Loucy (cell line): Measurements from ENCODE around the gene CYB5D1.

ENCODE experiments used
- H2AFZ ChIP-seq: fragments of 200-600 bp; sonication (generic); 2 replicates; pipeline ENCODE4 v1.6.0; 2016; ENCODE audit warnings: antibody characterized with exemption, mild to moderate bottlenecking, low read length, moderate library complexity
- H3F3A ChIP-seq: fragments of 200-600 bp; 2 replicates; pipeline ENCODE4 v1.6.0; 2016; ENCODE audit warnings: antibody characterized with exemption, low read depth, mild to moderate bottlenecking
- H3K27me3 ChIP-seq: fragments of 200-600 bp; sonication (generic); 2 replicates; pipeline ENCODE4 v1.6.1; 2014; ENCODE audit warnings: low read length, mild to moderate bottlenecking; ENCODE audit not compliant: insufficient read depth, poor library complexity, severe bottlenecking
- H3K36me3 ChIP-seq: fragments of 200-600 bp; sonication (generic); 2 replicates; pipeline ENCODE4 v1.6.1; 2016; ENCODE audit warnings: low read length; ENCODE audit not compliant: insufficient read depth
- H3K4me1 ChIP-seq: fragments of 200-600 bp; sonication (generic); 2 replicates; pipeline ENCODE4 v1.5.1; 2014; ENCODE audit warnings: low read length, mild to moderate bottlenecking; ENCODE audit not compliant: insufficient read depth, poor library complexity, severe bottlenecking
- H3K4me2 ChIP-seq: fragments of 200-600 bp; sonication (generic); 2 replicates; pipeline ENCODE4 v1.6.0; 2014; ENCODE audit warnings: antibody characterized with exemption, low read length, low read depth, mild to moderate bottlenecking; ENCODE audit not compliant: poor library complexity, severe bottlenecking
- H3K4me3 ChIP-seq: fragments of 200-600 bp; sonication (generic); 2 replicates; pipeline ENCODE4 v1.5.1; 2014; ENCODE audit warnings: low read length, mild to moderate bottlenecking, mixed read lengths; ENCODE audit not compliant: poor library complexity, severe bottlenecking
- H3K79me2 ChIP-seq: fragments of 200-600 bp; sonication (generic); 2 replicates; pipeline ENCODE4 v1.6.1; 2014; ENCODE audit warnings: low read length; ENCODE audit not compliant: insufficient read depth
- H3K9ac ChIP-seq: fragments of 200-600 bp; sonication (generic); 2 replicates; pipeline ENCODE4 v1.6.0; 2014; ENCODE audit warnings: mild to moderate bottlenecking, low read depth, low read length, moderate library complexity; ENCODE audit not compliant: poor library complexity, severe bottlenecking
- H3K9me2 ChIP-seq: fragments of 200-600 bp; sonication (generic); replicated peaks from 2 replicates; pipeline ENCODE4 v1.6.1; 2016; ENCODE audit warnings: low read depth, low read length, mixed read lengths
- H3K9me3 ChIP-seq: fragments of 200-600 bp; sonication (generic); 2 replicates; pipeline ENCODE4 v1.6.1; 2014; ENCODE audit warnings: mild to moderate bottlenecking, antibody characterized with exemption, low read length, low read depth; ENCODE audit not compliant: insufficient read depth
- H4K20me1 ChIP-seq: fragments of 200-600 bp; sonication (generic); 2 replicates; pipeline ENCODE4 v1.6.0; 2014; ENCODE audit warnings: antibody characterized with exemption, low read length, mild to moderate bottlenecking; ENCODE audit not compliant: insufficient read depth, poor library complexity, severe bottlenecking
- EZH2phosphoT487 ChIP-seq: fragments of 200-600 bp; IDR thresholded peaks from 2 replicates; pipeline ENCODE4 v1.6.1; 2018; ENCODE audit warnings: antibody characterized with exemption, mild to moderate bottlenecking, moderate library complexity, borderline replicate concordance
- TF ChIP-seq, protein P1 (sequence below): fragments of 200-600 bp; sonication (generic); conservative IDR thresholded peaks from 2 replicates; pipeline ENCODE4 v1.5.1; 2014; ENCODE audit warnings: mild to moderate bottlenecking, antibody characterized with exemption, low read length

Gene CYB5D1

DNA sequence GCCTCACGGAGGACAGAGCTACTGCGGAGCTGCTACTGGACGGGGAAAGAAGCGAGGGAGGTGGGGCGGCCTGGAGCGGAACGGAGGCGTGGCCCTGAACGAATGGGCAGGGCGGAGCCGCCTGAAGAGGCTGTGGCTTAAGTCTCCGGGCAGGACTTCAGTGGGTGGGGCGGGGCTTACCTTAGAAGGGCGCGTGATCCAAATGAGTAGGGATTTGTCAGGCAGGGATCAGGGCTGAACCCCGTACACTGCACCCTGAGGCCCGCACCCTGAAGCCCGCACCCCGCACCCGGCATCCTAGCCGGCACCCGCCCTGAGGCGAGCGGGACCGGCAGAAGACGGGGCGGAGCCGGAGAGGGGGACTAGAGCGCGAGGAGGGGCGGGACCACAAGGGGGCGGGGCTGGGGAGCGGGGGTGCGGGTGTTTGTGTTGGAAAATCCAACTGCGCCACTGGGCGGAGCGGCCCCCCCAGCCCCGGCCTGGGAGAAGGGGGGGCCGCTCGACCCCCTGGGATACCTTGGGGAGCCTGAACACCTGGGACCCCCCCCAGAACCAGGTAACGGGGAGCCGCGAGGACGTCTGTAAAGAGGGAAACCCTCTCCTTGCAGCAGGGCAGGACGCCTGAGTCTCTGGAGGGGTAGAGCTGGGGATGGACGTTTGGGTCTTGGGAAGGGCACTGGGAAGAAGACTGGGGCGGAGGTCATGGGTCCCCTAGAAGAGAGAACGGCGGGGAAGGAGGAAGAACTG, 23.8 kb upstream of the CYB5D1 start, which contains the start of gene KDM6B:
Gene KDM6B, plus strand, starts transcription at position 423 of the 747 bp plus-strand sequence. CDS start 11,338 bp downstream, outside the sequence.
- Histone ChIP-seq H3K9me3 (no peaks in the 10 kb centered on the region), H3K27me3 (no peaks in the 10 kb centered on the region), H3K4me1 (peaks cover 31% of the 10 kb centered on the region), H2AFZ (peak within 1 kb of the TSS; percentile 93), H3K9ac (peak within 1 kb of the TSS; percentile 61), H3K36me3 (no peaks in the 10 kb centered on the region), H3K4me2 (peak within 1 kb of the TSS; percentile 94), H3K9me2 (no peaks in the 10 kb centered on the region), H4K20me1 (peaks cover 6% of the 10 kb centered on the region), H3F3A (peaks cover 15% of the 10 kb centered on the region; the same call in 1 of the 2 replicates), H3K4me3 (peak within 1 kb of the TSS; percentile 98), H3K79me2 (peaks cover 23% of the 10 kb centered on the region; the same call in 1 of the 2 replicates)
- no peak for TF ChIP-seq EZH2phosphoT487
- TF ChIP-seq, protein P1, sequence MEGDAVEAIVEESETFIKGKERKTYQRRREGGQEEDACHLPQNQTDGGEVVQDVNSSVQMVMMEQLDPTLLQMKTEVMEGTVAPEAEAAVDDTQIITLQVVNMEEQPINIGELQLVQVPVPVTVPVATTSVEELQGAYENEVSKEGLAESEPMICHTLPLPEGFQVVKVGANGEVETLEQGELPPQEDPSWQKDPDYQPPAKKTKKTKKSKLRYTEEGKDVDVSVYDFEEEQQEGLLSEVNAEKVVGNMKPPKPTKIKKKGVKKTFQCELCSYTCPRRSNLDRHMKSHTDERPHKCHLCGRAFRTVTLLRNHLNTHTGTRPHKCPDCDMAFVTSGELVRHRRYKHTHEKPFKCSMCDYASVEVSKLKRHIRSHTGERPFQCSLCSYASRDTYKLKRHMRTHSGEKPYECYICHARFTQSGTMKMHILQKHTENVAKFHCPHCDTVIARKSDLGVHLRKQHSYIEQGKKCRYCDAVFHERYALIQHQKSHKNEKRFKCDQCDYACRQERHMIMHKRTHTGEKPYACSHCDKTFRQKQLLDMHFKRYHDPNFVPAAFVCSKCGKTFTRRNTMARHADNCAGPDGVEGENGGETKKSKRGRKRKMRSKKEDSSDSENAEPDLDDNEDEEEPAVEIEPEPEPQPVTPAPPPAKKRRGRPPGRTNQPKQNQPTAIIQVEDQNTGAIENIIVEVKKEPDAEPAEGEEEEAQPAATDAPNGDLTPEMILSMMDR, result no peak

DNA sequence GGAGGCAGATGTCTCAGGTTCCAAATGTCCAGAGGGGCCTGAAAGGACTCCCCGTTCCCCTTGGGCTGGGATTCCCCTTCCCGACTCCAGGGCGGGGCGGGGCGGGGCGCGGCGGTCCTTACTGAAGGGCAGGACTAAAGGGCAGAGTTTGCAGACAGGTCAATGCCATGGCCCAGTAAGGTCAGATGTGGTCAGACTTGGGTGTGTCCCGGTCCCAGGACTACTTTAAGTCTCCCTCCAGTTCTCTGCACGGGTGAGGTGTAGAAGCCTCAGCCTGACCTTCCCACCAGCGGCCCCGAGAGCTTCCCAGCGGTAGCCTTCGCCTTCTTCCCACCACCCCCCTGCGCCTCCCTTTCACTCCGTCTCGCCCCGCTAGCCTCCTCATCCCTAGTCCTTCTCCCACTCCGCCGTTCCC, 23.3 kb upstream of the CYB5D1 start:
- peak overlapping the region; percentile 98 for H3K4me3 ChIP-seq
- peak overlapping the region; percentile 61 for H3K9ac ChIP-seq
- peaks cover 28% of the 10 kb centered on the region; the same call in 1 of the 2 replicates for H3K79me2 ChIP-seq
- peak overlapping the region; percentile 93 for H2AFZ ChIP-seq
- H4K20me1 ChIP-seq, result peaks cover 11% of the 10 kb centered on the region
- no peaks in the 10 kb centered on the region for H3K9me2 ChIP-seq
- H3K4me1 ChIP-seq, result peaks cover 37% of the 10 kb centered on the region
- no peak for TF ChIP-seq EZH2phosphoT487
- TF ChIP-seq, protein P1, result no peak
- H3K9me3 ChIP-seq, result no peaks in the 10 kb centered on the region
- H3K36me3 ChIP-seq, result no peaks in the 10 kb centered on the region
- peaks cover 15% of the 10 kb centered on the region; the same call in 1 of the 2 replicates for H3F3A ChIP-seq
- H3K4me2 ChIP-seq, result peak overlapping the region; percentile 94
- H3K27me3 ChIP-seq, result no peaks in the 10 kb centered on the region

DNA sequence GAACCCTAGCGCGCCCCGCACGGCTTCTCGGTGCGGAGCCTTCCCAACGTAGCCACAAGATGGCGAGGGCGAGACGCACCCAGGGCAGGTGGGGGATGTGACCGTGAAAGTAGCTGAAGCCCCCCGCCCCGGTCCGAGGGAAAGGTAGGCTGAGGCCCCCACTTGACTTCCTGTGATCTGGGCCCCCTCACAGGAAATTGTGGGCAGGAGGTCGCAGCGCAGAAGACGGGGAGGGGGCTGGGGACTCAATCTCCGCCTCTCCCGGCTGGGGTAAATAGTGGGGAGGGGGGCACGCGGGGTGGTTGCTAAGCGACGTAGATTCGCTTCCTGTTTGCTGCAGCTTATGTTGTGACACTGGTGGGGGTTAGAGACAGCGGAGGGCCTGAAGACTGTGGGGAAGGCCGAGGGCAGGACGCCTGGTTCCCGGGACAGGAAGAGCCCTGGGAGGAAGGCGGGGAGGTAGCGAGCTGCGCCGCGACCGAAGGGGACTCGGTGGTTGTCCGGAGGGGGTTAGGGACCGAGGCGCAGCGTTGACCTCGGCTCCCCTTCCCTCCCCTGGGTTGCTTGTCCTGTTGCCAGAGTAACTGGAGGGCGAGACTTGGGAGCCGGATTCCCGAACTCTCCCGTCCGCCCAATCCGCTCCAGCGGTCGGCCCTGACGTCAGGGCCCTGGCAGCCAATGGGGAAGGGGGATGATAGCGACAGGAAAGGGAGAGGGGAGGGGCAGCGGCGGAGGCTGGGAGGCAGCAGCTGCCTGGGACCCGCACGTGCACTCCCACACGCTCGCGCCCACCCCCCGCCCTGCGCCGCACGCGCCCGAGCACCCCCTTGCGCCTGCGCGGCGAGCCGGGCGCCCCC, 22.6 kb upstream of the CYB5D1 start:
- TF ChIP-seq, protein P1, result peak; percentile 84
- no peak for TF ChIP-seq EZH2phosphoT487
- peaks cover 43% of the 10 kb centered on the region for H3K4me1 ChIP-seq
- no peaks in the 10 kb centered on the region for H3K9me3 ChIP-seq
- peaks cover 35% of the 10 kb centered on the region; the same call in 1 of the 2 replicates for H3K79me2 ChIP-seq
- H3K27me3 ChIP-seq, result no peaks in the 10 kb centered on the region
- H3K9ac ChIP-seq, result peak overlapping the region; percentile 90
- no peaks in the 10 kb centered on the region for H3K9me2 ChIP-seq
- peaks cover 18% of the 10 kb centered on the region for H4K20me1 ChIP-seq
- peaks cover 15% of the 10 kb centered on the region; the same call in 1 of the 2 replicates for H3F3A ChIP-seq
- H3K4me2 ChIP-seq, result peak overlapping the region; percentile 94
- peak overlapping the region; percentile 91 for H2AFZ ChIP-seq
- peak overlapping the region; percentile 98 for H3K4me3 ChIP-seq
- H3K36me3 ChIP-seq, result no peaks in the 10 kb centered on the region
